GM20000 (cell line): ENCODE results near the gene CRTAC1.

Experiments used
- DNase-seq: peaks from one replicate; pipeline ENCODE4 v3.0.0; 2012; ENCODE audit warnings: low spot score
- TF ChIP-seq, protein P1 (sequence below): IDR thresholded peaks from 2 replicates; pipeline ENCODE4 v1.5.1; 2012; ENCODE audit warnings: mild to moderate bottlenecking, control low read depth; ENCODE audit errors: extremely low read depth, missing control alignments

Gene CRTAC1

DNA sequence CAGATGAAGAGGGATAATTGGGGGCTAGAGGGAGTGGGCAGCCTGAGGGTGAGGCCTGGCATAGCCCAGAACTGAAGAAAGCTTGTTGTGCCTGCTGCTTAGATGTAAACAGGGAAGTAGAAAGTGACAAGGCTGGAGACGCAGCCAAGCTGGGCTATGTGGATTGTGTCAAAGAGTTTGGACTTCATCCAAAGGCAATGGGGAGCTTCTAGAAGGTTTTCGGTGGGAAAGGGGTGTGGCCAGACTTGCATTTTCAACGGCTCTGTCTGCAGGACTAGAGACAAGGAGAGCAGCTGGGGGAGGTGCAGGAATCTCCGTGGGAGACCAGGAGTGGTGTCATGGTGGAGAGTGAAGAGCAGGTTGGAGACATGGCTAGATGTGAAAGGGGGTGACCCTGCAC lies 132.0 kb downstream of the CRTAC1 start:
- TF ChIP-seq, protein P1, sequence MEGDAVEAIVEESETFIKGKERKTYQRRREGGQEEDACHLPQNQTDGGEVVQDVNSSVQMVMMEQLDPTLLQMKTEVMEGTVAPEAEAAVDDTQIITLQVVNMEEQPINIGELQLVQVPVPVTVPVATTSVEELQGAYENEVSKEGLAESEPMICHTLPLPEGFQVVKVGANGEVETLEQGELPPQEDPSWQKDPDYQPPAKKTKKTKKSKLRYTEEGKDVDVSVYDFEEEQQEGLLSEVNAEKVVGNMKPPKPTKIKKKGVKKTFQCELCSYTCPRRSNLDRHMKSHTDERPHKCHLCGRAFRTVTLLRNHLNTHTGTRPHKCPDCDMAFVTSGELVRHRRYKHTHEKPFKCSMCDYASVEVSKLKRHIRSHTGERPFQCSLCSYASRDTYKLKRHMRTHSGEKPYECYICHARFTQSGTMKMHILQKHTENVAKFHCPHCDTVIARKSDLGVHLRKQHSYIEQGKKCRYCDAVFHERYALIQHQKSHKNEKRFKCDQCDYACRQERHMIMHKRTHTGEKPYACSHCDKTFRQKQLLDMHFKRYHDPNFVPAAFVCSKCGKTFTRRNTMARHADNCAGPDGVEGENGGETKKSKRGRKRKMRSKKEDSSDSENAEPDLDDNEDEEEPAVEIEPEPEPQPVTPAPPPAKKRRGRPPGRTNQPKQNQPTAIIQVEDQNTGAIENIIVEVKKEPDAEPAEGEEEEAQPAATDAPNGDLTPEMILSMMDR = no peak
- no peak for DNase-seq

GRCh38 chr10:97896756-97897358 lies 133.6 kb downstream of the CRTAC1 start:
- TF ChIP-seq, protein P1 = no peak
- DNase-seq = no peak

DNA sequence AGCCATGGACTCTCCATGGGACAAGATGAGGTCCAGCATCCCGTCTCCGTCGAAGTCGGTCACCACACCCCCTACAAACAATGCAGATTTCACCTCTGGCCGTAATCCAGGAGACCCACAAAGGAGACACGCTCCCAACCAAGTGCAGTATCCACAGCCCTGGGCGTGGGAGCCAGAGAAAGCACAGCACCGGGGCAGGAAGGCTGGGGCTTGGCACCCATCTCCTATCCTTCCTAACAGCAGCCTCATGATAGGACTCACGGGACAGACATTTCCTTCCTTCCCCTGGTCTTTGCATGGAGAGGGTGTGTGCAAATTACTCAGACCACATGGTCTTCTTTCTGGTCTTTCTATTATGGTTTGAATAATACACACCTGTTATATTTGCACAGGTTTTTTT lies 134.5 kb downstream of the CRTAC1 start:
- DNase-seq = no peak
- TF ChIP-seq, protein P1 = no peak

GRCh38 chr10:97895084-97895483 lies 135.3 kb downstream of the CRTAC1 start:
- TF ChIP-seq, protein P1 = no peak
- no peak for DNase-seq

DNA sequence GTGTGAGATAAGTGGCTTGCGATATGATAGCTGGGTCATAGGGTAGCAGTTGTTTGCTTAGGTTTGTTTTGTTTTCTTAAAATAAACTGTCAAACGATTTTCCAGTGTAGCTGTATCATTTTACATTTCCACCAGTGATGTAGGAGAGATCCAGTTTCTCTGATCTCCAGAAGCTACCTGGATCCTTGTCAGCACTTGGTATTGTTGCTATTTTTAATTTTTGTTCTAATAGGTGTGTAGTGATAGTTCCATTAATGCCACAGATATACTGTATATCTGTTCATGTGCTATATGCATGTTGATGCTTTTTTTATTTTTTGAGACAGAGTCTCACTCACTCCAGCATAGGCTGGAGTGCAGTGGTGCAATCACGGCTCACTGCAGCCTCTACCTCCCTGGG lies 136.3 kb downstream of the CRTAC1 start:
- TF ChIP-seq, protein P1 = no peak
- DNase-seq = no peak

- DNase-seq = no peak
- TF ChIP-seq, protein P1 = no peak
Measured at GRCh38 chr10:97892939-97893338, 137.5 kb downstream of the CRTAC1 start.

GRCh38 chr10:97892506-97892905 lies 137.9 kb downstream of the CRTAC1 start:
- TF ChIP-seq, protein P1 = no peak
- no peak for DNase-seq
